DND-41 (cell line): ENCODE measurements around the gene ERC2.

ENCODE experiments used
- CTCF ChIP-seq: IDR thresholded peaks from 2 replicates; pipeline ENCODE4 v1.5.1; 2012; ENCODE audit warnings: borderline replicate concordance, low read length, moderate library complexity, mild to moderate bottlenecking; ENCODE audit not compliant: poor library complexity, severe bottlenecking; ENCODE audit errors: extremely low read depth
- EZH2 ChIP-seq: IDR thresholded peaks from 3 replicates; pipeline ENCODE4 v1.6.1; 2012; ENCODE audit warnings: borderline replicate concordance, low read depth, mild to moderate bottlenecking, moderate library complexity, low read length, inconsistent platforms; ENCODE audit not compliant: severe bottlenecking

- TF ChIP-seq CTCF (no peak), EZH2 (no peak)
These were observed 58.5 kb downstream of the ERC2 start for GRCh38 chr3:56409790-56410189.
